CD4-positive, alpha-beta T cell treated with Interleukin-17A for 1 hour (primary cell): ENCODE measurements around the gene DPP3.
"Not testable (repeated sequence)": the region's sequence is repeated elsewhere in the genome, so short reads cannot be mapped to it uniquely, and the experiment has no call there.

Experiments used
- DNase-seq: peaks from one replicate; pipeline ENCODE4 v3.0.0-alpha.2; 2020

Gene DPP3

DNA sequence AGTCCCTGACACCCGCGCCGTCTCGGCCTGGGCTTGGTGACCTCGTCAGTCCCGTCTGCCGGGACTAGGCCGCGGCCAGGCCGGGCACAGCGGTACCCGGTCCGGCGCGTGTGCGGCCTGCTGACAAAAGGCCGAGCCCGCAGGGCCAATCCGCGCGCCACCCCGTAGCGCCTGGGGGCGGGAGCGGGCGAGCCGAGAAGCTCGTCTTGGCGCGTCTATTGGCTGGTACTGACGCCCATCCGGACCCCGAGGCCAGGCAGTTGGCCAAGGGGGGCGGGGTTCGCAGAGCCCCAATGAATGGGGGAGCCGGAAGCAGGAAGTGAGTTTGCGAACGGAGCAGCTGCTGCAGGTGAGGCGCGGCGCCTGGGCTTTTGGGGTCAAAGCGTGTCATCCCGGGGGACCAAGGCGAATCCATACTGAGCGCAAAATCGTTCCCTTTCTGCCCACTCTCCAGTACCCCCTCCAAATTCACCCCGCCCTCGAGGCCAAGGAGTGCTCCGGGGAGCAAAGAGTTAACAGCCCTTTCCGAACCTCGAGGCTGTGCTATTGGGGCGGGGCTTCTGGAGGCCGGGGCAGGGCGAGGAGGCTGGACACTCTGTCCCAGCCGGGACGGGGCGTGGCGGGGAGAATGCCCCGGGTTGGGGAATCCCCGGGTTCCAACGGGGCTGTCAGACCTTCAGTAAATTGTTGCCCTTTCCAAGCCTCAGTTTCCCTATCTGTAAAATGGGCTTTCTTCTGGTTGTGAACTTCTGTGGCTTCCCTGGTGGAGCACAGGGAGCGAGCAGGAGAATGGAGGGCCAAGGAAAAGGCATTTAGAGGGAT lies at the start of gene DPP3:
TSS of gene DPP3 (plus strand) at position 318 of the 822 bp plus-strand sequence. CDS start 1,767 bp downstream, outside the sequence.
- DNase-seq: peak; percentile 96

- not testable (repeated sequence) for DNase-seq
These were observed 48.9 kb upstream of the DPP3 start for GRCh38 chr11:66431287-66431686.

GRCh38 chr11:66431871-66432329 lies 48.3 kb upstream of the DPP3 start:
- not testable (repeated sequence) for DNase-seq

DNA sequence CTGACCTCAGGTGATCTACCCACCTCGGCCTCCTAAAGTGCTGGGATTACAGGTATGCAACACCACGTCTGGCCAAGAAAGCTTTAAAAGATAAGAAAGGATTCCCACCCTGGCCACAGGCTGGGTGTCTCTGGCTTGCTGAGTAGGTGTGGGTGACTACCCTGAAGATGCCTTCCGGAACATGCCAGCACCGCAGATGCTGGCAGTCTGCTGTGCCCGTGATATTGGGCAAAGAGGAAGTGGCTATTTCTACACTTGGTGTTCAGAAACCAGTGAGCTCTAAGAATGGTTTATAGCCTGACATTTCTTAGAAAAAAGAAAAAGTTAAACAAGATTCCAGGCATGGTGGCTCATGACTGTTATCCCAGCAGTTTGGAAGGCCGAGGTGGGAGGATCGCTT lies 47.6 kb upstream of the DPP3 start:
- no peak for DNase-seq

GRCh38 chr11:66437979-66438503 lies 42.2 kb upstream of the DPP3 start:
- DNase-seq: no peak

DNA sequence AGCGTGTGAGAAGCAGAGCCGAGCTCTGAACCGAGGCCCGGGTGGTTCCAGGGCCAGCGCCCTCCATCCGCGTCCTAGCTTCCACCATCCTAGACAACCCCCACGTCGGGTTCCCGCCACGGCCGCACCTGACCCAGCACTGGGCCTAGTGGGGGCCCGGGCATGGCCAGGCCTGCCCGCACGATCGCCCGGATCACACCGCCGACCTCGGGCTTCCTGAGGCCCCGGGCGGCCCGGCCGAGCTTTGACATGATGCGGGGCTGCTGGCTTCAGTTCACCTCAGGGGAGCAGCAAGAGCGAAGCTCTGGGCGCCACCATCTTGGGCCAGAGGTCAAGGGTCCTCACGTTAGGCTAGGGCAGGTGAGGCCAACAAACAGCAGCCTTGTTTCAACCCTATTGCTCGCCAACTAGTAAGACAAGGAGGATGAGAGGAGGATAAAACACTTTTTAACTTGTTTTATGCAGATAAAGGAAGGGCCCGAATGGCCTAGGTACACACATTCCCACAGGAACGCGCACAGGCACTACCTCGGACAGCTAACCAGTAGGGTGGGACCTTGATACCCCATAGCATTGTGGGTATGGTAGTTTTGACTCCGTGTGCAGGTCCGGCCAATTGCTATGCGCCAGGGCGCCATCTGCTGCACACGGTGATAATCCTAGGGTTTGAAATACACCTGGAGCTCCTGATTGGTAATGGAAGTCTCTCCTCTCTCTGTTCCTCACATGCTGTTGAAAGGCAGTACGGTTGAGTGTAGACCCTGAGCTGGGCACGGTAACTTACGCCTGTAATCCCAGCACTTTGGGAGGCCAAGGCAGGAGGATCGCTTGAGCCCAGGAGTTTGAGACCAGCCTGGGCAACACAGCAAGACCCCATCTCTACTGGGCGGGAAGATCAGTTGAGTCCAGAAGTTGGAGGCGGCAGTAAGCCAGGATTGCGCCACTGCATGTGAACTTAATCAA lies 41.4 kb upstream of the DPP3 start, which contains the start of gene MRPL11:
TSS of gene MRPL11 (minus strand) at position 345 of the 963 bp plus-strand sequence. CDS start at position 251, 94 bp downstream.
- DNase-seq: peak; percentile 93

DNA sequence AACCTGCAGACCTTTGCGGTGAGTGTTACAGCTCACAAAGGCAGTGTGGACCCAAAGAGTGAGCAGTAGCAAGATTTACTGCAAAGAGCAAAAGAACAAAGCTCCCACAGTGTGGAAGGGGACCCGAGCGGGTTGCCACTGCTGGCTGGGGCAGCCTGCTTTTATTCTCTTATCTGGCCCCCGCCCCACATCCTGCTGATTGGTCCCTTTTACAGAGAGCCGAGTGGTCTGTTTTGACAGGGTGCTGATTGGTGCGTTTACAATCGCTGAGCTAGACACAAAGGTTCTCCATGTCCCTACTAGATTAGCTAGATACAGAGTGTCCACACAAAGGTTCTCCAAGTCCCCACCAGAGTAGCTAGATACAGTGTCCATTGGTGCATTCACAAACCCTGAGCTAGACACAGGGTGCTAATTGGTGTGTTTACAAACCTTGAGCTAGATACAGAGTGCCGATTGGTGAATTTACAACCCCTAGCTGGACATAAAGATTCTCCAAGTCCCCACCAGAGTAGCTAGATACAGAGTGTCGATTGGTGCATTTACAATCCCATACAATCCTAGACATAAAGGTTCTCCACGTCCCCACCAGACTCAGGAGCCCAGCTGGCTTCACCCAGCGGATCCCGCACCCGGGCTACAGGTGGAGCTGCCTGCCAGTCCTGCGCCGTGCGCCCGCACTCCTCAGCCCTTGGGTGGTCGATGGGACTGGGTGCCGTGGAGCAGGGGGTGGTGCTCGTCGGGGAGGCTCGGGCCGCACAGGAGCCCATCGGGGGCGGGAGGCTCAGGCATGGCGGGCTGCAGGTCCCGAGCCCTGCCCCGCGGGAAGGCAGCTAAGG lies 39.9 kb upstream of the DPP3 start:
- not testable (repeated sequence) for DNase-seq

- not testable (repeated sequence) for DNase-seq
These were observed 39.3 kb upstream of the DPP3 start for GRCh38 chr11:66440940-66441282.

DNA sequence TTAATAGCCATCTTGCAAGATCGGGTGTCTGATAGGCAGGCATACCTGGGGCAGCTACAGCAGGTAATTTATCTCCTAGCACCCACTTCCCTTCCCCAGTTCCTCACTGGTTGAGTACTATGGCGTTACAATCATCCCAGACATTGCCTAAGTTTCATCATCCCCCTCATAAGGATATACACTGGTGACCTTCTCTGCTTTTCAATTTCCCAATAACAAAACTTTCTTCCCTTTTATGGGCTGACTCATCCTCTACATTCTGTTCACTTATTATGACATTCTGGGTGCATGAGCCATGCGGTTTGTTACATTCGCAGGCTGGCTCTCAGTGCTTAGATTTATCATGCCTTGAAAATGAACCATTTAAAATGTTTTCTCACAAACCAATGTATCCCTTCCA lies 36.6 kb upstream of the DPP3 start:
- no peak for DNase-seq

DNA sequence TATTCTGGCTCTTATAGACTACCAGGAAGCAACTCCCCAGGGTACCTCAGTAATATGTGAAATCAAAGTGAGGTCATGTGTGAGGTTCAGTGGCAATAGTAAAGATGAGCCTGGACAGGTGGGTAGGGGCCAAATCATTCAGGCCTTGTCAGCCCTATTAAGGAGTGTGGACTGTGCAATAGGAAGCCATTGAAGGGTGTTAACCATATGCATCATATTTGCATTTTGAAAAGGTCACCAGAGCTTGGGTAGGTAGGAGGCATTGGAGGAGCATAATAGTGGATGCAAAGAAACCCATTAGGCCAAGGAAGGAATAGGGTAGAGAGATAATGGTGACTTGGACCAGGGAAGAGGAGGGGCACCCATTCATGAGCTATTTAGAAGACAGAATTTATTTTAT lies 33.2 kb upstream of the DPP3 start:
- DNase-seq: no peak

- no peak for DNase-seq
These were observed 31.7 kb upstream of the DPP3 start for GRCh38 chr11:66448523-66448922.

DNA sequence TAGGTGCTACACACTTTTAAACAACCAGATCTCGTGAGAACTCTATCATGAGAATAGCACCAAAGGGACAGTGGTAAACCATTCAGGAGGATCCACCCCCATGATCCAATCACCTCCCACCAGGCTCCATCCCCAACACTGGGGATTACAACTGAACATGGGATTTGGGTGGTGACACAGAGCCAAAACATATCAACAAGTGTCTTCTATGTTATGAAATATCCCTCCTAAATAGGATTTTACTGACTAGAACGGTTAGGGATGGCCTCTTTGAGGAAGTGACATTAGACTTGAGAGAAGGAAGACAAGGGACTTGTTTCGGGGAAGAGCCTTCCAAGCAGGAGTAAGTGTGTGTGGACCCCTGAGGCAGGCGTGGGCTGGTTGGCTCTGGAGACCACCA lies 29.7 kb upstream of the DPP3 start:
- DNase-seq: no peak

DNA sequence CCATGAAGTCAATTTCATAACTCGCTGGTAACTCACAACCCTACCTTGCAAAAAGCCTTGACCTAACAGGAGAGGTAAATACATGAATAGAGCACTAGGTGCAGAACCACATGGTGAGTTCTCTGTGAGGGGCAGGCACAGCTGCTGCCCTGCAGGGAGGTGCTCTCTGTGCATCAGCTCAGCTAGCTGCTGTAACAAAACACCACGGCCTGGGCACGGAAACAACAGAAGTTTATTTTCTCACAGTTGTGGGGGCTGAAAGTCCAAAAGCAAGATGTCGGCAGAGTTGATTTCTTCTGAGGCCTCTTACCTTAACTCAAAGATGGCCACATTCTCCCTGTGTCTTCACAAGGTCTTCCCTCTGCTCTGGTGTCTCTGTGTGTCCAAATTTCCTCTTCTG lies 28.6 kb upstream of the DPP3 start:
- DNase-seq: no peak

- DNase-seq: no peak
These were observed 26.0 kb upstream of the DPP3 start for GRCh38 chr11:66454247-66454646.

DNA sequence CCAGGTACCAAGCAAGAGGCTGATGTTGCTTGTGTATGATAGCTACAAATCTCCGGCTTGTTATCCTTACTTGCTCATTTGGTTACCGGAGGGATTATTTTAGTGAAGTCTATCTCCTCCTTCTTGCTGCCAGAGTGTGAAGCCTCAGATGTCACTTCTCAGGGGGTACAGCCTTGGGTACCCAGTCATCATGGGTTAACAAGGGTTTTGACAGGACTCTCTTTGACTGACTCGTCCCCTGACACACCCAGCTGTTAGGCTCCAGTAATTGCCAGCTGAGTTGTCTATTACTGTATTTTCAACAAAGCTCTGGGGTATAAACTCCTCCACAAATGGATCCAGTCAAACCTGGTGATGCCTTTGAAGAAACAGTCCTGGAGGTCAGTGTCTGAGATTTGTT lies 25.4 kb upstream of the DPP3 start:
- no peak for DNase-seq

DNA sequence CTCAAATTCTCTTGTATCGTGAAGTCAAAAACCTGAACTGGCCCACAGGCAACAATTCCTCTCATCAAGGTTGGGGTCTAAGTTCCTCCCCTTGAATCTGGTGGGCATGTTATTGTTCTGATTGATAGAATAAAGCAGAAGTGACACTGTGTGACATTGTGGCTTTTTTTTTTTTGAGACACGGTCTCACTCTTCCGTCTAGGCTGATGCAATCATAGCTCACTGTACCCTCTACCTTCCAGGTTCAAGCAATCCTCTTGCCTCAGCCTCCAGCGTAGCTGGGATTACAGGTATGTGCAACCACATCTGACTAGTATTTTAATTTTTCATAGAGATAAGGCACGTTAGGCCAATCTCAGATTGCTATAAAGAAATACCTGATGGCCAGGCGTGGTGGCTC lies 22.4 kb upstream of the DPP3 start:
- DNase-seq: no peak

DNA sequence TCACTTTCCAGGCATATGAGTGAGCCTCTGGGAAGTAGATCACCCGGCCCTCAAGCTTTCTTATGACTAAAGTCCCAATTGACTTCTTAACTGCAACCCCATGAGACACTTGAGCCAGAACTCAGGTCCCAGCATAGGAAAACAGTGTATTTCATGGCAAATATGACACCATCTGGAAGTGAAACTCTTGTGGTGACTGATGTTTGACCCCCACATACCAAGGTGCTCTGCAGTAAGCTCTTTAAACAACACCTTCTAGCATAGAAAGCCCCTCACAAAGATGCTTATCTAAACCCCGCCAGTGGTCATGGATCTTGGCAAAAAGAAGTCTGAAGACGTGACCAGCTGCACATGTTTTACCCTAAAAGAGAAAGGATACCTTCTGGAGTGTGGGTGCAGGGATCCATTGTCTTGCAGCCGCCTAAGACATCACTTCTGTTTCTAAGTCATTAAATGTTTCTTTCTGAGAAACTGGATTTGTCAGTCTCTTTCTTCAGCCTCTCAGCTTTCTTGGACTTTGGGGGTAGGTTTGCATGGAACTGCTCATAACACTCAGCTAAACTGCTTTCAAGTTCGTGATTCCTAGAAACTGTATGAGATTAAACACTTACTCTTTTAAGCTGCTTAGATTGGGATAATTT lies 21.0 kb upstream of the DPP3 start:
- no peak for DNase-seq

- DNase-seq: no peak
These were observed 18.2 kb upstream of the DPP3 start for GRCh38 chr11:66462010-66462409.

- no peak for DNase-seq
These were observed 17.3 kb upstream of the DPP3 start for GRCh38 chr11:66462911-66463310.

GRCh38 chr11:66464116-66464515 lies 16.1 kb upstream of the DPP3 start:
- DNase-seq: not testable (repeated sequence)

GRCh38 chr11:66464916-66465315 lies 15.3 kb upstream of the DPP3 start:
- no peak for DNase-seq
